A549 treated with DMSO at 1 μM for 4 hours (cell line): ENCODE results near the gene JOSD2. TPM values are rescaled to one million over a fixed set of nuclear protein-coding genes. Genes with fewer than 3 reads are reported as not detected.

Experiments
- total RNA-seq: library from RNA; stranded (reverse); fragments of 200-300 nt; extraction: Qiagen RNA extraction; gene quantifications from 5 replicates; pipeline ENCODE4 v1.2.3, GENCODE V29; 2022; ENCODE audit warnings: low read depth

JOSD2 gene, protein sequence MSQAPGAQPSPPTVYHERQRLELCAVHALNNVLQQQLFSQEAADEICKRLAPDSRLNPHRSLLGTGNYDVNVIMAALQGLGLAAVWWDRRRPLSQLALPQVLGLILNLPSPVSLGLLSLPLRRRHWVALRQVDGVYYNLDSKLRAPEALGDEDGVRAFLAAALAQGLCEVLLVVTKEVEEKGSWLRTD
- 60.9 to 87.3 TPM (median 69.0 TPM) in 5 replicates for total RNA-seq

GRCh38 chr19:50511069-50511822, at the start of gene JOSD2:
Gene JOSD2, minus strand, starts transcription at chr19:50511191. Its CDS starts 760 bp downstream, at chr19:50510431.

DNA sequence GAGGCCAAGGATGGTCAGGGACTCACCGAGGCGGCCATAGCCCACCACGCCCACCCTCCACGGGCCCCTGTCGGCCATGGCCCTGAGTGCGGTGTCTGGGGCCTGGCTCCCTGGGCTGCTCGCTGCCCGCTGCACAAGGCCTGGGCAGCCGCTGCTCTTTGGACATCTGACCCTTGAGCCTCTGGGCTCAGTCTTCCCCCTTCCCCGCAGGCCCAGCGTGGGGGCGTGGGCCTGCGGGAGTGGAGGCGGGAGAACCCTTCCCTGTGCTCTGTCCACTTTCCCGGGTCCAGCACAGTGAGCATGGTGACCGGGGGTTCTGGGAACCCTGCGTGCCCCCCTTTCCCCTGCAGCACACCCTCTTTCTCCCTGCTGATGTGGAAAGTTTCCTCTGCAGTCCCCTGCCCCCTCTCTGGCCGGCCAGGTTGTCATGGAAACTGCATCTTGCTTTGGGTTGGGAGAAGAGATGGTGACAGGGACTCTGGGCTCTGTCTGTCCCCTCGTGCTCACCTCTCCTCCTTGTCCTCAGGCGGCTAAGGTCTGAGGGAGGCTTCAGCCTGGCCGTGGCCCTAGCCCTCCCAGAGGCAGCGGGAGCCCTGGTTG, 2.9 kb upstream of the JOSD2 start, which contains the start of gene ASPDH:
TSS of gene ASPDH (minus strand) at position 168 of the 600 bp plus-strand sequence. CDS start at position 78, 90 bp downstream.

GRCh38 chr19:50476224-50476906, 34.6 kb downstream of the JOSD2 start, which contains the start of the genes EMC10 and GARIN5A:
Gene EMC10, plus strand, starts transcription at chr19:50476507. Its CDS starts 38 bp downstream, at chr19:50476545.
Gene GARIN5A, minus strand, starts transcription at chr19:50476848. Its CDS starts 460 bp downstream, at chr19:50476388.

Other genes with a start within 250 kb of the JOSD2 start
- 1.1 to 1.7 TPM (median 1.4 TPM) in 5 replicates for gene KCNC3, start 181.8 kb downstream of the JOSD2 start, total RNA-seq
- 0.58 to 1.6 TPM (median 1.4 TPM) in 5 replicates for gene NAPSA, start 145.6 kb downstream of the JOSD2 start, total RNA-seq
- gene NR1H2, start 134.7 kb downstream of the JOSD2 start, total RNA-seq = 72.0 to 82.4 TPM (median 77.5 TPM) in 5 replicates
- gene POLD1, start 126.8 kb downstream of the JOSD2 start, total RNA-seq = 59.3 to 87.5 TPM (median 80.5 TPM) in 5 replicates
- 0.21 to 0.56 TPM (median 0.42 TPM) in 5 replicates for gene SPIB, start 92.3 kb downstream of the JOSD2 start, total RNA-seq
- not detected in 5 replicates for gene MYBPC2, start 78.3 kb downstream of the JOSD2 start, total RNA-seq
- 114 to 158 TPM (median 141 TPM) in 5 replicates for gene EMC10, start 34.7 kb downstream of the JOSD2 start, total RNA-seq
- gene GARIN5A, start 34.3 kb downstream of the JOSD2 start, total RNA-seq = 1.4 to 2.2 TPM (median 1.8 TPM) in 5 replicates
- not detected in 5 replicates for gene ASPDH, start 2.7 kb upstream of the JOSD2 start, total RNA-seq
- 0.28 to 0.85 TPM (median 0.63 TPM) in 5 replicates for gene LRRC4B, start 57.2 kb upstream of the JOSD2 start, total RNA-seq
- gene SYT3, start 128.7 kb upstream of the JOSD2 start, total RNA-seq = 0.42 to 1.1 TPM (median 0.55 TPM) in 5 replicates
- gene C19orf81, start 138.3 kb upstream of the JOSD2 start, total RNA-seq = 2.1 to 10.3 TPM (median 9.1 TPM) in 5 replicates
- gene SHANK1, start 208.6 kb upstream of the JOSD2 start, total RNA-seq = 0.07 to 0.52 TPM (median 0.22 TPM) in 5 replicates
- gene CLEC11A, start 212.2 kb upstream of the JOSD2 start, total RNA-seq = 6.4 to 10.5 TPM (median 9.0 TPM) in 5 replicates